NCI-H1417 (cell line): ENCODE results near the gene RUNX1.
"Not testable (repeated sequence)": the region's sequence is repeated elsewhere in the genome, so short reads cannot be mapped to it uniquely, and the experiment has no call there.

Source experiments
- DNase-seq, 3 experiments: peaks; one replicate each; lab custom pipeline; 2025; lab: John Stamatoyannopoulos, UW

Gene RUNX1

GRCh38 chr21:34807146-34807880 lies 241.8 kb downstream of the RUNX1 start:
- DNase-seq, result no peak

- DNase-seq, result no peak
Observed at GRCh38 chr21:34806423-34806822, 242.7 kb downstream of the RUNX1 start.

- DNase-seq, result no peak
Observed at GRCh38 chr21:34805157-34805556, 243.9 kb downstream of the RUNX1 start.

GRCh38 chr21:34804584-34804983 lies 244.5 kb downstream of the RUNX1 start:
- DNase-seq, result not testable (repeated sequence)

DNA sequence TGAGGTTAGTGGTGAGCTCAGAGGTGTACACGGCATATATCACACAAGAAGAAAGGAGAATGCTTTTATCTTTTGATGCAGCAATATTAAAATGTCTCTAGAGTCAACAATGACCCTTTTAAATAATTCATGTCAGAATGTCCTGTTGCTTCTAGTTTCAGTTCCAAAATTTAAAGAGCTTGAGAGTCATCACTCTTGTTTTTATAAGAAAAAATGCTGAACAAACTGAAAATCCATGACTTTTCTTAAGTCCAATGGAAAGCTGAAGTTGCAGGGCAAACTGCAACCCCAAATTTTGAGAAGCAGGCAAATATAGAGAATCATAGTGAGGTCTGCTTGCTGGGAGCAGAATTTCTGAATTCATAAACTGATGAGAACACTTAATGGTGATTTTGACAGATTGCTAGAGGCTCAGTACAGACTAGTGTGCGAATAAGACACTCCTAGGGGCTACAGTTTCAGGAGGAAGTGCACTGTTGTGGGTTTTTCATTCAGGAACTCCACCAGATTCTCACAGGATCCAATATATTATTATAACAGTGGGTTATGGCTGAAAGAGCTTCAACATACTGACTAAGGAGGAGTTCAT lies 245.2 kb downstream of the RUNX1 start:
- DNase-seq, result no peak

GRCh38 chr21:34802180-34802899 lies 246.8 kb downstream of the RUNX1 start:
- DNase-seq, result no peak

GRCh38 chr21:34801519-34802132 lies 247.5 kb downstream of the RUNX1 start:
- peak in 2 of 3 experiments; percentile 16 to 51 for DNase-seq

DNA sequence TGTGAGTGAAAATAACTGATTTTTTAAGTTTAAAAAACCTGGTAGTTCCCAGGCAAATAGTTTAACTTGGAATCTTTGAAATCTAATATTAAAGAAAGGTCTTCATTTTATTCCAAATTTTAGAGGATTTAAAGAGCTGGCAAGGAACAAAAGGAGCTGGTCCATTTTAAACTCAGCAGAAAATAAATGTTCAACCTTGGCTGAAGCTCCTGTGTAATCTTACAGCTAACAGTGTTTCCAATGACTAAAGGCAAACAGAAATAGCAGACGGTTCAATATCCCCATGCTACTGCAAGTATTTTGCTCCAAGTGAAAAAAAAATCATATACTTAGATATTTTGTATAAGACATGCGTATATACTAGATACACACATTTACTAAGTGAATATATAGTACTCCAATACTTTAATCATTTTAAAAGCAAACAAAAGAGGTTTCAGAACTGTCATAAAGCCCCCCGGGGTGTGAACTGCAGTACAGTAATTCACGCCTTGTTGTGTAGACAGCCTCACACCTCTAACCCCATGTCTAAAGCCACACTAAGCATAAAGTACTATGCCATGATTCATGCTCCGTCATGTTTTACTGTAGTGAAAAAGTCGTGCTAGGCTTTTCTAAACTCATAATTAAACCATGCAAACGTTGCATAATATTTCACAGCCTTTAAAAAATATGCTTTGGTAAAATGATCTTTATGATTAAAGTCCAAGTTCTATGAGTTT lies 248.1 kb downstream of the RUNX1 start:
- DNase-seq, result no peak

- DNase-seq, result no peak
Observed at GRCh38 chr21:34799092-34799491, 250.0 kb downstream of the RUNX1 start.

DNA sequence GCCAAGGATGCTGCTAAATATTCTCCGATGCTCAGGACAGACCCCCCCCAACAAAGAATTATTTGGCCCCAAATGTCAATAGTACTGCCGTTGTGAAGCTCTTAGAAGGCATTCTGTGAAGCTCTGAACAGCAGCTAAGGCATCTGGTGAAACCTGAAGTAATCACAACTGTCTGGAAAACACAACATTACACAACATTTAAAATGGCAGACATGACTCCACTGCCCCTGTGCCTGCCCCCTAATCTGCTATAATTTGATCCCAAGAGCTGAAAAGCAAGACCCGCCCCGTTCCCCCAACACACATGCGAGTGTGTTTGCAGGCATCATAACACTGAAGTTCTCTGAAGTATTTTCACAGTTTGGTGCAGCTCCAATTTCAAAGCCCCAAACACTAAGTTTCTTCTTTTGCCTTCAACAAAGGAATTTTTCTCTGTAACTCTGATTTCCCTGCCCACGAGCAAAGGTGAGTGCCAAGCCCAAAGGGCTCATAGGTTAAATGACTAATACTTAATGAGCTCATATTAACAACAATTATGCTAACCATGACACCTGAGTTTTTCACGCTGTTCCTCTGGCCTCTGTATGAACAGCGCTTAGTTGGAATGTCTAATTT lies 251.1 kb downstream of the RUNX1 start:
- no peak for DNase-seq

DNA sequence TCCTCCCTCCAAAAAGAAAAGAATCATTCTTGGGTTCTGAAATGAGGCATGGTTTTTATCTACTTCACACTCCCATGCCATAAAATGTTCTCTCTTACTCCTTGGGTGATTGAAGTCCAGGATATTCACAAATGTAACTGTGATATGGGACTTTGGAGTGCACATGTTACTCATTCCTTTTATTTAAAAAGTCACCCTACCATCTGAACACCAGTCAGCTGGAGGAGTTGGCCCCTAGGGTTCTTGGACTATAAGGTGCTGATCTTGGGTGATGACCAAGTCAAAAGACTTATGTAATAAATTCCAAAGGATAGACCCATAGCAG lies 251.9 kb downstream of the RUNX1 start:
- no peak for DNase-seq

GRCh38 chr21:34796518-34797200 lies 252.4 kb downstream of the RUNX1 start:
- no peak for DNase-seq

GRCh38 chr21:34795548-34796180 lies 253.4 kb downstream of the RUNX1 start:
- DNase-seq, result no peak

- DNase-seq, result no peak
Observed at GRCh38 chr21:34795175-34795547, 253.9 kb downstream of the RUNX1 start.

- no peak for DNase-seq
Observed at GRCh38 chr21:34794686-34795085, 254.4 kb downstream of the RUNX1 start.

DNA sequence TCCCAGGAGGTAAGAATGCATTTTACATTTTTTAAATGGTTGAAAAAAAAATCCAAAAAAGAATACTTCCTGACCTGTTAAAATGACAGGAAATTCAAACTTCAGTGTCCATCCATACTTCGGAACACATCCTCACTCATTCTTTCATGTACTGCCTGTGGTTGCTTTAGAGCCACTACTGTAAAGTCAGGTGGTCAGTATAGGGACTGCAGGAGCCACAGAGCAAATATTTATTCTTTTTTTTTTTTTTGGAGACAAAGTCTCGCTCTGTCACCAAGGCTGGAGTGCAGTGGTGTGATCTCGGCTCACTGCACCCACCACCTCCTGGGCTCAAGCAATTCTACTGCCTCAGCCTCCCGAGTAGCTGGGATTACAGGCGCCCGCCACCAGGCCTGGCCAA lies 255.6 kb downstream of the RUNX1 start:
- no peak for DNase-seq

- no peak for DNase-seq
Observed at GRCh38 chr21:34792504-34793089, 256.5 kb downstream of the RUNX1 start.

GRCh38 chr21:34791776-34792503 lies 257.2 kb downstream of the RUNX1 start:
- no peak for DNase-seq

DNA sequence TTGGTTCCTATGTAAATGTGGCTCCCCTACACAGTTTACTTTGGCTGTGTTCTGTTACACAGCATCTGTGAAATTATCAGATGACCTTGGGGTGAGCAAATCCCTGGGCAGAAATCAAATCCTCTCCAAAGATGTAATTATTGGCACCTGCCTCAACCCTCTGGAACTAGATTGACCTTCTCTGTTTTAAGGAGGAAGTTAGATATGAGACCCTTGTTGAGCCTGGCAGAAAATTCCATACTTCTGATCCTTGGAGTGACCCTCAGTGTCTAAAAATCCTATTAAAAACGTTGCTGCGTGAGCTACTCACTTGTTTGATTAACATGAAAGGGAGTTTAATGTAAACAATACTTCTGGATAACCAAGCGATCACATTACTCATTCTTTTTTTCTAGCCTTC lies 258.3 kb downstream of the RUNX1 start:
- DNase-seq, result peak in 1 of 3 experiments; percentile 49

DNA sequence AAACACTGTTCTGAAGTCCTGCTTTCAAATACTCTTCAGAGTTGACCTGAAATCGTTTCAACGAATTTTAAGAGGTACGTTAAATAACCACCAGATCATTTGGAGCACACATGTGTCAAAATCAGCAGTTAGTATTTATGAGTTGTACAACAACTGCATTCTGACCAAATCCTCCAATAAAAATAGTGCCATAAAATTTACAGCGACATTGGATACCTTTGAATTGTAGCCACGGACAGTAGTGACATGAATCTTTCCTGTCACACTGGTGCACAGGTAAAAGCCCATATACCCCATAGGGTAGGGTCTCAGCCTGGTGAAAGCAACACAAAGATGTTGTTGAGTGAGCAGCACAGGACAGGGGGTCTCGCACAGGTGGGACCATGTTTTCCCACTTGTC lies 258.8 kb downstream of the RUNX1 start:
- no peak for DNase-seq
